Uterus (tissue), 2 donors: Measurements from ENCODE around the gene C1QTNF7.

ENCODE experiments used
- CTCF ChIP-seq, 4 experiments: fragments of 200-600 bp in 2 of 4; fragments of 450-650 bp in 2 of 4; sonication (generic) in 2 of 4; IDR thresholded peaks; one replicate each; pipeline ENCODE4 v1.5.1; 2016 to 2019; ENCODE audit warnings: antibody characterized with exemption in 4 of 4, mild to moderate bottlenecking in 2 of 4, moderate library complexity in 1 of 4
- POLR2A ChIP-seq, 2 donors: fragments of 450-650 bp; IDR thresholded peaks; one replicate each; pipeline ENCODE4 v1.6.1; 2016; ENCODE audit warnings: antibody characterized with exemption in 2 of 2, mild to moderate bottlenecking in 1 of 2, moderate library complexity in 1 of 2

- TF ChIP-seq CTCF (IDR thresholded peaks at IDR 0.05) (no peak), POLR2A (IDR thresholded peaks at IDR 0.05) (no peak)
Measured at GRCh38 chr4:15451181-15451865, 23.5 kb downstream of the C1QTNF7 start.
